Cardiac muscle cell (in vitro differentiated cells and primary cell): ENCODE measurements around the gene ATP5F1B. TPM values are rescaled to one million over a fixed set of nuclear protein-coding genes. Genes with fewer than 3 reads are reported as not detected.

ENCODE experiments used
- DNase-seq, 2 donors: peaks; one replicate each; pipeline versions ENCODE4 v3.0.0 to v3.0.0-alpha.2; 2010 to 2017; ENCODE audit warnings: low read depth in 1 of 2, low spot score in 1 of 2
- H3K27ac ChIP-seq: fragments of 200-600 bp; sonication (generic); 2 replicates; pipeline ENCODE4 v1.5.1; 2016
- H3K27me3 ChIP-seq: fragments of 200-600 bp; sonication (generic); 2 replicates; pipeline ENCODE4 v1.6.0; 2016; ENCODE audit warnings: control low read depth
- H3K36me3 ChIP-seq: fragments of 200-600 bp; sonication (generic); 2 replicates; pipeline ENCODE4 v1.5.1; 2016; ENCODE audit warnings: control low read depth
- H3K4me1 ChIP-seq: fragments of 200-600 bp; sonication (generic); 2 replicates; pipeline ENCODE4 v1.8.1; 2017; ENCODE audit warnings: low read depth, mild to moderate bottlenecking, mixed run types
- H3K4me3 ChIP-seq: fragments of 200-600 bp; sonication (generic); 2 replicates; pipeline ENCODE4 v1.5.1; 2016; ENCODE audit warnings: mild to moderate bottlenecking
- H3K9me3 ChIP-seq: fragments of 200-600 bp; sonication (generic); 2 replicates; pipeline ENCODE4 v1.5.1; 2017; ENCODE audit warnings: low read depth, mild to moderate bottlenecking, control low read depth
- CTCF ChIP-seq: IDR thresholded peaks from 2 replicates; pipeline ENCODE4 v1.5.1; 2012; ENCODE audit warnings: low read depth, mild to moderate bottlenecking, low read length
- polyA plus RNA-seq: library from polyadenylated mRNA; unstranded; fragments of >200 nt; fragmentation: Nextera tagmentation; extraction: Ambion mirVana; gene quantifications from 2 replicates; pipeline ENCODE4 v1.2.1, GENCODE V29; 2016
- total RNA-seq: library from RNA; depleted of rRNA; stranded (reverse); fragments of >200 nt; gene quantifications from 2 replicates; pipeline ENCODE4 v1.2.3, GENCODE V29; 2016

Gene ATP5F1B
- total and polyA plus RNA-seq, 2 experiments from 2014 or later, result 1,322 to 3,964 TPM

GRCh38 chr12:56593909-56594621, 51.7 kb downstream of the ATP5F1B start:
- Histone ChIP-seq H3K4me3 (no peak overlapping the region), H3K36me3 (peaks cover 15% of the 10 kb centered on the region), H3K27me3 (no peaks in the 10 kb centered on the region), H3K27ac (peak overlapping the region; percentile 91), H3K4me1 (peaks cover 25% of the 10 kb centered on the region), H3K9me3 (no peaks in the 10 kb centered on the region)
- peak; percentile 77 to 83 for DNase-seq
- TF ChIP-seq CTCF, result peak; percentile 95

- Histone ChIP-seq H3K27me3 (no peaks in the 10 kb centered on the region), H3K4me3 (no peak overlapping the region), H3K4me1 (peaks cover 23% of the 10 kb centered on the region), H3K36me3 (peaks cover 15% of the 10 kb centered on the region), H3K27ac (peak overlapping the region; percentile 15), H3K9me3 (no peaks in the 10 kb centered on the region)
- no peak for TF ChIP-seq CTCF
- DNase-seq, result no peak
Observed at GRCh38 chr12:56591961-56592360, 53.8 kb downstream of the ATP5F1B start.

GRCh38 chr12:56591126-56591525, 54.7 kb downstream of the ATP5F1B start:
- Histone ChIP-seq H3K4me3 (no peak overlapping the region), H3K27ac (no peak overlapping the region), H3K27me3 (no peaks in the 10 kb centered on the region), H3K9me3 (no peaks in the 10 kb centered on the region), H3K36me3 (peaks cover 18% of the 10 kb centered on the region), H3K4me1 (peaks cover 20% of the 10 kb centered on the region)
- TF ChIP-seq CTCF, result no peak
- DNase-seq, result no peak

- peaks cover 18% of the 10 kb centered on the region for H3K36me3 ChIP-seq
- peak; percentile 55 for TF ChIP-seq CTCF
- peak; percentile 12 to 37 for DNase-seq
Observed at GRCh38 chr12:56590237-56590830, 55.5 kb downstream of the ATP5F1B start.

GRCh38 chr12:56589783-56590182, 56.0 kb downstream of the ATP5F1B start:
- Histone ChIP-seq H3K27me3 (no peaks in the 10 kb centered on the region), H3K9me3 (no peaks in the 10 kb centered on the region), H3K4me3 (no peak overlapping the region), H3K36me3 (peaks cover 18% of the 10 kb centered on the region), H3K4me1 (peaks cover 16% of the 10 kb centered on the region), H3K27ac (no peak overlapping the region)
- DNase-seq, result no peak
- TF ChIP-seq CTCF, result no peak

More at GRCh38 chr12:56590237-56590830, 55.5 kb downstream of the ATP5F1B start:
- H3K4me1 ChIP-seq, result peaks cover 20% of the 10 kb centered on the region
- no peaks in the 10 kb centered on the region for H3K27me3 ChIP-seq
- no peak overlapping the region for H3K27ac ChIP-seq
- no peak overlapping the region for H3K4me3 ChIP-seq
- H3K9me3 ChIP-seq, result no peaks in the 10 kb centered on the region

Other genes starting within 250 kb of the ATP5F1B start
- 12.8 and 19.6 TPM in 2 replicates for gene TIMELESS, start 196.6 kb downstream of the ATP5F1B start, total RNA-seq
- gene TIMELESS, start 196.6 kb downstream of the ATP5F1B start, polyA plus RNA-seq, result 22.7 and 28.5 TPM in 2 replicates
- not detected in 2 replicates for gene MIP, start 191.3 kb downstream of the ATP5F1B start, total RNA-seq
- gene MIP, start 191.3 kb downstream of the ATP5F1B start, polyA plus RNA-seq, result 0.29 and 1.4 TPM in 2 replicates
- 3.6 and 4.9 TPM in 2 replicates for gene SPRYD4, start 177.4 kb downstream of the ATP5F1B start, total RNA-seq
- 4.4 and 5.3 TPM in 2 replicates for gene SPRYD4, start 177.4 kb downstream of the ATP5F1B start, polyA plus RNA-seq
- gene GLS2, start 157.8 kb downstream of the ATP5F1B start, total RNA-seq, result 1.3 and 1.4 TPM in 2 replicates
- gene GLS2, start 157.8 kb downstream of the ATP5F1B start, polyA plus RNA-seq, result 1.2 and 1.3 TPM in 2 replicates
- 8.5 and 11.4 TPM in 2 replicates for gene RBMS2, start 124.2 kb downstream of the ATP5F1B start, total RNA-seq
- 13.1 and 14.6 TPM in 2 replicates for gene RBMS2, start 124.2 kb downstream of the ATP5F1B start, polyA plus RNA-seq
- 72.4 and 153 TPM in 2 replicates for gene BAZ2A, start 15.7 kb downstream of the ATP5F1B start, total RNA-seq
- 65.0 and 104 TPM in 2 replicates for gene BAZ2A, start 15.7 kb downstream of the ATP5F1B start, polyA plus RNA-seq
- gene PTGES3, start 42.3 kb upstream of the ATP5F1B start, total RNA-seq, result 59.9 and 82.2 TPM in 2 replicates
- 210 and 262 TPM in 2 replicates for gene PTGES3, start 42.3 kb upstream of the ATP5F1B start, polyA plus RNA-seq
- gene NACA, start 79.3 kb upstream of the ATP5F1B start, total RNA-seq, result 916 and 1,196 TPM in 2 replicates
- gene NACA, start 79.3 kb upstream of the ATP5F1B start, polyA plus RNA-seq, result 871 and 891 TPM in 2 replicates
- 6.0 and 9.9 TPM in 2 replicates for gene PRIM1, start 106.3 kb upstream of the ATP5F1B start, total RNA-seq
- 15.4 and 17.8 TPM in 2 replicates for gene PRIM1, start 106.3 kb upstream of the ATP5F1B start, polyA plus RNA-seq
- 0.53 and 1.9 TPM in 2 replicates for gene HSD17B6, start 117.3 kb upstream of the ATP5F1B start, total RNA-seq
- gene HSD17B6, start 117.3 kb upstream of the ATP5F1B start, polyA plus RNA-seq, result 0.64 TPM in 1 of 2 replicates, not detected in the other